HG03521 (cell line): ENCODE measurements around the gene ATG7.

Experiments used
- ATAC-seq: cut with Tn5 transposase; IDR thresholded peaks from one replicate; pipeline ENCODE4 v1.9.1; 2021; ENCODE audit warnings: mild to moderate bottlenecking, moderate library complexity; ENCODE audit not compliant: unreplicated experiment

Gene ATG7

DNA sequence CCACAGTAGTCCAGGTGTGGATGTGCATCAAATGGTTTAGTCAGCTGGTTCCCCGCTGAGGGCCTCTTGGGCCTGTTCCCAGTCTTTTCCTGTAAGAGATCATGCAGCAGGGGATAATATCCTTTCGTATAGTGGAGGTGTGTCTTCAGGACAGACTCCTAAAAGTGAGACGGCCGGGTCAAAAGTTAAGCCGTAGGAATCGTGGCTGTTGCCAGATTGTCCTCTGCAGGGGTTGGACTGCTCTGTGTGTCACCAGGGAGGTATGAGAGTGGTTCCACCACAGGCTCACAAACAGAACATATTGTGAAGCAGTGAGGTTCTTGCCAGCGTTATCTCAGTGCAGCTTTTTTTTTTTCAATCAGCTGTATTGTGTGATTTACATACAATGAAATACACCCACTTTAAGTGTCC is 276.5 kb downstream of the ATG7 start:
- ATAC-seq = no peak

- no peak for ATAC-seq
These were observed 277.5 kb downstream of the ATG7 start for GRCh38 chr3:11549580-11550140.

GRCh38 chr3:11551036-11551435 is 278.8 kb downstream of the ATG7 start:
- no peak for ATAC-seq

GRCh38 chr3:11552289-11553264 is 280.4 kb downstream of the ATG7 start:
- no peak for ATAC-seq

GRCh38 chr3:11553436-11554235 is 281.4 kb downstream of the ATG7 start:
- ATAC-seq = no peak

GRCh38 chr3:11554236-11554610 is 282.0 kb downstream of the ATG7 start:
- no peak for ATAC-seq

- no peak for ATAC-seq
These were observed 282.5 kb downstream of the ATG7 start for GRCh38 chr3:11554666-11555065.

DNA sequence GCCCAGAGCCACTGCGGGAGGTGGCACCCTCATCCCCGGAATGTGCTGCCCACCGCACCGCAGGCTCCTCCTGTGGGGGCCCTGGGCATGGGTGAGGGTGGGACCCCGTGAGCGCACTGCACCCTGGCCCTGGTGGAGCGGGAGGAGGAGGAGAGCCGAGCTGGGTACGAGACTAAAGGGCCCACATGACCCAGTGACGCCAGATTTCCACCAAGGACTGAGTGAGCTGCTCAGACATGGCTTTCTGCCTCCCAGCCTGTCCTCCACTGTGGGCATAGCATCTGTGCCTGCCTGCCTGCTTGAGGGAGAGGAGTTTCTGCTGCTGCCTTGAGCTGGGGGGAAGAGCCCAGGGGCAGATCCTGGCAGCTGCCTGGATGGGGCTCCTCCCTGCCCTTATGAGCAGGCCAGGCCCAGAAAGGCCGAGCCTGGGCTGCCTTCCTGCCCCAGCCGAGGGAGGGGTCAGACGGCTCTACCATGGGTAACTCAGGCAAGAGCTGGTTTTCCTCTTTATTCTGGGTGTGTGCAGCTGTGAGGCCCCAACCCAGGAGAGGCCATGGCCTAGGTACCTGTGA is 283.1 kb downstream of the ATG7 start:
- no peak for ATAC-seq

DNA sequence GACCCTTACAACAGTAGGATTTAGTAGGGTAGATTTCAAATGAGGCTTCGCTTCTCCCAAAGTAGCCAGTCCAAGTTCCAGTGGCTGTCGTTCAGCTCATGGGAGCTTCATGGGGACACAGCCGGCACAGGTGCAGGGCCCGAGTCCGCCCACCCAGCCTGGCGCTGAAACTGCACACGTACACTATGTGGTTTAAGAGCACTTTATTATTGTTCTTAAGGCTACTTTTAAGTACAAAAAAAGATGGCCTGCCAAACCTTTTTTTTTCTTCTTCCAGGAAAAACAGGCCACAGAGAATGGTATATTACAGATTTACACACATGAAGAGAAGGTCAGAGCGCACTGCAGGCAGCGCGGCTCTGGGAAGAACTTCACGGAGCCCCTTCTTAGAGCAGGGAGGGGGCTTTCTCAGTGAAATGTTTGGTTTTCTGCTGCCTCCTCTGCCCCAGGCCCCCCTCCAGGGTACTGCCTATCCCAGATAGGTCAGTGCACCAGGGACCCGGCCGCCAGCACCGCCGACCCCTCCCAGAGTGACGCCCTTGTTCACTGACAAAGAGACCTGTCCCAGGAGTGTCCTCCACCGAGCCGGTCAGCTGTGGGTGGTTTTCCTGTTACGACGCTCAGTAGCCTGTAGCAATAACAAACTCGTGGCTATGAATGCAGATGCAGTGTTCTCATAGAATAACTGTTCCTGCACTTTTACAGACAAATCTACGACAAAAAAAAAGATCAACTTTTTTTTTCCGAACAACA is 283.9 kb downstream of the ATG7 start:
- no peak for ATAC-seq

DNA sequence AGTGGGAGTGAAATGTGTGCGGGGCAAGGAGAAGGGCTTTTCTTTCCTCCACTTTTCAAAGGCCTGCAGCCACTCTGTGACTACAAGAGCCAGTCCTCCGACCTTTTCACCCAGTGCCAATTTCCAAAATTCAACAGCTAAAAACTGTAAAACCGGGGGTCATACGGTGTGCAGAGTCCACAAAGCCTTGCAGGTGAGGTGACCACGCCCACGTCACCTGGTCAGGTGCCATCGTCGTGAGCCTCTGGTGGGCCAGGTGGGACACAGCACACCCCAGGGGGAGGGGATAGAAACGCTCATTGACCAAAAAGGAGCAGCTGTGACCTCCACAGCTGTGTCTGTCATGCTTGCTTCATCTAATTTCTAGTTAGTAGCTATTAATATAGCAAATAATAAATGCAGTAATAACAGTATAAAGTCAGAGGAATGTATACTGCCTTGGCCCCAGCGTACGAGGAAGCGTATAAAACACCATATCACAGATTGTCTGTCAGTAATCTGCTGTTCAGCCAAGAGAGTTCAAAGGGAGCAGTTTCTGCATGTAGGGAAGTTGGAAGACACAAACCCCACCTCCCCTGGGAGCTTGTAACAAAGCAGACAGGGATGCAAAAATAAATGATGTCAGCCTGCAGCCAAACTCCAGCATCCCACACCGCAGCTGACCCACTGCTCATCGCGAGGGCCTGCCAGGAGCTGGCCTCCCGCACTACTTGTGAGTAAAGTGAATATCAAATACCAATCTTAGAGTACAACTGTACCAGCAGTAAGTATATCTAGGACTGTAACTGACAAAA is 284.9 kb downstream of the ATG7 start:
- ATAC-seq = no peak

- ATAC-seq = no peak
These were observed 285.8 kb downstream of the ATG7 start for GRCh38 chr3:11558002-11558401.

DNA sequence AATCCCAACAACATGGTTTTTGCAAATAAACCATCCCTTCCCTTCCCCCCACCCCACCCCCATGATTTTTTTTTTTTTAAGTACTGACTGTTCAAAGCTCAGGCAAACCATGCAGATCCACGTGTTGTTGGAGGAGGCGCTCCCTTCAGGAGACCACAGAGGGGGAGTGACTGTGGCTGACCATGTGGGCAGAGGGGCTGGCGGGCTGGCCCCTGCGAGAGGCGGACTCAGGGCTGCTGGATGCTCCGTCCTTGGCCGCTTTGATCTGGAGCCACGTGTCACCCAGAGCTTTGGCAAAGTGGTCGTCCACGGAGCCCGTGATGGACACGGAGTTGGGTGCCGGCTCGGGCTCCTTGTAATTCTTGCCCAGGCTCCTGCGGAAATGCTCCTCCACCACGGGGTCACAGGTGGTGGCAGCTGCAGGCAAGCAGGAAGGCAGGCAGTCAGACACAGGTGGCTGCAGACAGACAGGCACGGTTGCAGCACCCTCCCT is 286.3 kb downstream of the ATG7 start:
- no peak for ATAC-seq

GRCh38 chr3:11558918-11559815 is 287.0 kb downstream of the ATG7 start:
- no peak for ATAC-seq

DNA sequence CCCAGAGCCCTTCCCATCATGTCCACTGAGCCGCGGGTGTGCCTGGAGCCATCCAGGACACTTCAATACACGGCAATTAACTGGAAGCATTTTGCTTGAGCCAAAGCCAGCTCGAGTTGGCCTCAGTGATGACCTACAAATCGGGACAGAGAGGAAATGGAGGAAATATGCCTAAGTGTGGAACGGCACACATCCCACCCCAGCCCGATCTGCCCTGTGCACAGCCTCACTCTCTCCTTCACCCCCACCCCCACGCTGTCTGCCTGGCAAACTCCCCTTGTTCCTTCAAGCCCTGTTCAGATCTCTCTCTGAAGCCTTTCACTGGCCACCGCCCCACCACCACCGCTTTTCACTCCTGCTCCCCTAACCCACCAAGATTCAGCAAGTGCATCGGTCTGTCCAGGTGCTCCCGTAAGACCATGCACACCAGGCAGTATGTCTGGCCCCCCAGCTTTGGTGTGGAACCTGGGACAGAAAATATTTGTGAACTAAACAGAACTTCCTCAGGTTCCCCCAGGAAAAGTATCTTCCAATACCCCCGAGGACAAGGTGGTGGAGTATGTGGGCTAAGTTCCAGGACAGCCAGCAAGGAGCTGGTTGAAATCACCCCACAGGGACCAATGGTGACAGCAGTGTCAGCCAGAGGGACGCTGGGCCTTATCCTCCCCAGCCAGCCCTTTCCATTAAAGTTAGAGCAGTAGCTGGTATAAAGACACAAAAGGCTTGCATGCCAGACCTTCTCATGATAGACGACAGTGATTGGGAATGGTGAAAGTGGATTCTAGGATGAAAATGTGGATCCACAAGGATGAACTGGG is 287.8 kb downstream of the ATG7 start:
- no peak for ATAC-seq

- ATAC-seq = no peak
These were observed 288.5 kb downstream of the ATG7 start for GRCh38 chr3:11560746-11561145.

- ATAC-seq = no peak
These were observed 290.2 kb downstream of the ATG7 start for GRCh38 chr3:11562277-11562881.

DNA sequence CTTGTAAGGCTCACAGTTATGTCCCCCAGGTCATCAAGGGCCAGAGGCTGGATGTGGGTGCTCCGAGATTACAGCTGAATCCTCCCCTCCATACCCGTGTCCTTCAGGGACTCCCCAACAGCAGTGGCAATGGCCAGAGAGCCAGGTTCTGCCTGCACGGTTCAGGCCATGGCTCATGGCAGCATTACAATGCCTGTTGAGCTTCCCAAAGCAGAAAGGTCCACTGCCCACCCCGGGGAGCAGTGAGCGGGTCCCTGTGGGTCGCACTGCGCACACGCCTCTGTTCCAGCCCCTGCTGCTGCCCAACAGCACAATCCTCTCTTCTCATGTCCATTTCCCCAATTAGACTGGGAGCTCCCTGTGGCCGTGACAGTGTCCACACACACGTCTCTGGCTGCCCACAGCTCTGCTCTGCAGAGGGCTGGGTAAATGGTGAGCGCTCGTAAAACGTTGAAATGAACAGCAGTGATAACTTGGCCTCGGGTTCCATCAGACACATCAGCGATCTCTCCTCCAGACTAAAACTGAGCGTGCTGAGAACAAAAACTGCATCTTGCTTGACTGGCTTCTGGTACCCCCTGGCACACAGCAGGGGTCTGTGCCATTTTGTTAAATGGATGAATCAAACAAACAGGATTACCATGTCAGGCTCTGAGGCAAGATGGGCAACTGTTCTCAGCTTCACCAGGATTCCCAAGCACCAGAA is 291.1 kb downstream of the ATG7 start:
- ATAC-seq = no peak
